ENCODE data around the gene GTF2IRD1. TPM values are rescaled to one million over a fixed set of nuclear protein-coding genes. Genes with fewer than 3 reads are reported as not detected.
"Not testable (repeated sequence)": the region's sequence is repeated elsewhere in the genome, so short reads cannot be mapped to it uniquely, and the experiment has no call there.

Gene GTF2IRD1
- total and polyA plus RNA-seq, 10 donors = 2.4 to 6.6 (median 3.6) TPM

- Histone ChIP-seq H3K27ac (no peak overlapping the region), H3K9me3 (no peaks in the 10 kb centered on the region), H3K36me3 (no peaks in the 10 kb centered on the region), H3K4me3 (no peak overlapping the region), H3K27me3 (replicated peaks in 1 of 7) (no peaks in the 10 kb centered on the region), H3K4me1 (peaks cover 0 to 5% (median 3%) of the 10 kb centered on the region in 6 donors)
- DNase-seq = no peak
- intact Hi-C loops (cut with DNase I; ENCODE audit: low total_unique reads) = no loop called here
- 76 to 89% (median 80%) methylated on average over 4 of the region's 4 CpGs for WGBS, 5 donors
- TF ChIP-seq POLR2A (IDR thresholded peaks at IDR 0.05) (no peak), POLR2AphosphoS5 (IDR thresholded peaks at IDR 0.05) (no peak), CTCF (IDR thresholded peaks at IDR 0.05 in 8 of 11, conservative IDR thresholded peaks at IDR 0.05 in 3 of 11) (no peak)
Measured at GRCh38 chr7:74420006-74420405, 33.7 kb upstream of the GTF2IRD1 start.

- Histone ChIP-seq H3K4me3 (no peak overlapping the region), H3K4me1 (peaks cover 0 to 5% (median 0%) of the 10 kb centered on the region in 6 donors), H3K36me3 (no peaks in the 10 kb centered on the region), H3K27ac (no peak overlapping the region), H3K27me3 (replicated peaks in 1 of 7) (no peaks in the 10 kb centered on the region), H3K9me3 (no peaks in the 10 kb centered on the region)
- WGBS, 5 donors = 80 to 97% (median 95%) methylated on average over 7 to 10 of the region's 10 CpGs
- no peak for DNase-seq
- TF ChIP-seq POLR2AphosphoS5 (IDR thresholded peaks at IDR 0.05) = no peak
- TF ChIP-seq POLR2A (IDR thresholded peaks at IDR 0.05) = no peak
- TF ChIP-seq CTCF (IDR thresholded peaks at IDR 0.05 in 8 of 11, conservative IDR thresholded peaks at IDR 0.05 in 3 of 11) = no peak
- intact Hi-C loops (cut with DNase I; ENCODE audit: low total_unique reads) = no loop called here
Measured at GRCh38 chr7:74424291-74424880, 29.3 kb upstream of the GTF2IRD1 start.

- no peak for DNase-seq
- intact Hi-C loops (cut with DNase I; ENCODE audit: low total_unique reads) = no loop called here
- Histone ChIP-seq H3K27ac (no peak overlapping the region), H3K4me1 (peaks cover 0 to 5% (median 0%) of the 10 kb centered on the region in 6 donors), H3K4me3 (no peak overlapping the region), H3K36me3 (no peaks in the 10 kb centered on the region), H3K27me3 (replicated peaks in 1 of 7) (no peaks in the 10 kb centered on the region), H3K9me3 (no peaks in the 10 kb centered on the region)
- WGBS, 5 donors = 91 to 98% (median 96%) methylated on average over 4 of the region's 4 CpGs
- TF ChIP-seq POLR2A (IDR thresholded peaks at IDR 0.05) (no peak), CTCF (IDR thresholded peaks at IDR 0.05 in 8 of 11, conservative IDR thresholded peaks at IDR 0.05 in 3 of 11) (no peak), POLR2AphosphoS5 (IDR thresholded peaks at IDR 0.05) (no peak)
Measured at GRCh38 chr7:74428023-74428422, 25.7 kb upstream of the GTF2IRD1 start.

GRCh38 chr7:74429153-74429747, 24.5 kb upstream of the GTF2IRD1 start:
- Histone ChIP-seq H3K9me3 (no peaks in the 10 kb centered on the region), H3K36me3 (no peaks in the 10 kb centered on the region), H3K4me1 (peaks cover 0 to 5% (median 0%) of the 10 kb centered on the region in 6 donors), H3K27ac (no peak overlapping the region), H3K4me3 (no peak overlapping the region), H3K27me3 (replicated peaks in 1 of 7) (no peaks in the 10 kb centered on the region)
- DNase-seq = no peak
- TF ChIP-seq POLR2A (IDR thresholded peaks at IDR 0.05) (no peak), POLR2AphosphoS5 (IDR thresholded peaks at IDR 0.05) (no peak)
- 66 to 79% (median 71%) methylated on average over 14 to 17 of the region's 17 CpGs for WGBS, 5 donors
- intact Hi-C loops (cut with DNase I; ENCODE audit: low total_unique reads) = no loop called here

GRCh38 chr7:74430409-74430808, 23.3 kb upstream of the GTF2IRD1 start:
- H3K9me3 ChIP-seq; H3K4me1 ChIP-seq; intact Hi-C loops (cut with DNase I; ENCODE audit: low total_unique reads); H3K27ac ChIP-seq; H3K27me3 ChIP-seq (replicated peaks in 1 of 7); DNase-seq; H3K36me3 ChIP-seq; H3K4me3 ChIP-seq: not testable (repeated sequence)
- WGBS, 5 donors = 81 to 94% (median 85%) methylated on average over 8 to 9 of the region's 9 CpGs

Data from spleen (tissue), 11 donors.